C4-2B (cell line): Measurements from ENCODE around the gene PBRM1.

Experiments
- CTCF ChIP-seq: fragments of 450-650 bp; conservative IDR thresholded peaks from 2 replicates; pipeline ENCODE4 v1.5.1; 2017; ENCODE audit warnings: mild to moderate bottlenecking
- ZFX ChIP-seq: fragments of 450-650 bp; IDR thresholded peaks from 2 replicates; pipeline ENCODE4 v1.6.1; 2017

- no peak for TF ChIP-seq CTCF
- no peak for TF ChIP-seq ZFX
Observed at GRCh38 chr3:52521488-52521824, 164.3 kb downstream of the PBRM1 start.
